K562 (cell line): ENCODE measurements around the gene ACTL10. TPM values are rescaled to one million over a fixed set of nuclear protein-coding genes. Genes with fewer than 3 reads are reported as not detected.

Experiments used
- CCNT2 ChIP-seq: IDR thresholded peaks from 2 replicates; pipeline ENCODE4 v1.6.1; 2011; ENCODE audit warnings: borderline replicate concordance, low read depth, mild to moderate bottlenecking, moderate library complexity, mixed read lengths, low read length; ENCODE audit not compliant: insufficient read length; ENCODE audit errors: extremely low read depth
- FOS ChIP-seq: IDR thresholded peaks from 3 replicates; pipeline ENCODE4 v1.6.1; 2011; ENCODE audit not compliant: insufficient read length; ENCODE audit errors: extremely low read depth
- MCM5 ChIP-seq: fragments of 450-650 bp; IDR thresholded peaks from 2 replicates; pipeline ENCODE4 v1.6.1; 2016; ENCODE audit warnings: low read depth
- PHF8 ChIP-seq: fragments of 200-600 bp; sonication (generic); IDR thresholded peaks from 2 replicates; pipeline ENCODE4 v1.6.1; 2012; ENCODE audit warnings: mixed run types, mild to moderate bottlenecking, inconsistent platforms, low read length, moderate library complexity, borderline replicate concordance
- SIN3B ChIP-seq: fragments of 450-650 bp; IDR thresholded peaks from 2 replicates; pipeline ENCODE4 v1.6.1; 2017; ENCODE audit warnings: low read depth, mild to moderate bottlenecking, moderate library complexity
- TOE1 ChIP-seq, 2 experiments: fragments of 450-650 bp in 1 of 2; sonication (generic) in 1 of 2; formaldehyde crosslinking in 1 of 2; IDR thresholded peaks; 2 replicates each; pipeline versions ENCODE4 v1.7.1 to v1.8.0; 2016 to 2022; ENCODE audit warnings: borderline replicate concordance in 2 of 2, mild to moderate bottlenecking in 2 of 2, antibody characterized with exemption in 1 of 2, inconsistent platforms in 1 of 2, low read depth in 1 of 2, missing genetic modification reagents in 1 of 2, moderate library complexity in 1 of 2
- ZNF586 ChIP-seq: fragments of 450-650 bp; formaldehyde crosslinking; conservative IDR thresholded peaks from 2 replicates; pipeline ENCODE4 v1.4.0; 2020; ENCODE audit warnings: mild to moderate bottlenecking, moderate library complexity
- polyA plus RNA-seq, 8 experiments: library from polyadenylated mRNA; depleted of rRNA in 4 of 8; stranded (reverse) in 5 of 8; unstranded in 3 of 8; fragments of >200 nt; fragmentation: Nextera tagmentation in 2 of 8; fragmentation: Illumina TruSeq in 1 of 8; extraction: Ambion mirVana in 2 of 8; extraction: Trizol in 1 of 8; gene quantifications; 2 replicates each; pipeline versions ENCODE4 v1.2.1 to v1.2.3, GENCODE V29; 2011 to 2014; ENCODE audit warnings: inconsistent platforms in 1 of 8, missing spikeins in 1 of 8
- total RNA-seq, 7 experiments: library from RNA; depleted of rRNA in 6 of 7; stranded (reverse); fragments of >200 nt in 6 of 7; fragmentation: Illumina TruSeq in 2 of 7; extraction: Trizol in 2 of 7; gene quantifications; 2 replicates each; pipeline versions ENCODE4 v1.2.1 to v1.2.3, GENCODE V29; 2011 to 2021; ENCODE audit warnings: low replicate concordance in 1 of 7
- TF ChIP-seq, protein P1 (sequence below): fragments of 450-650 bp; IDR thresholded peaks from 2 replicates; pipeline ENCODE4 v1.6.1; 2016; ENCODE audit warnings: mild to moderate bottlenecking, moderate library complexity
- TF ChIP-seq, protein P2 (sequence below): fragments of 450-650 bp; formaldehyde crosslinking; IDR thresholded peaks from 2 replicates; pipeline ENCODE4 v1.4.0; 2020; ENCODE audit warnings: mild to moderate bottlenecking, mixed read lengths
- TF ChIP-seq, protein P3 (sequence below): fragments of 200-800 bp; sonication (Bioruptor generic); IDR thresholded peaks from 2 replicates; pipeline ENCODE4 v1.6.1; 2017; ENCODE audit warnings: missing genetic modification characterization, missing compliant biosample characterization

Gene ACTL10
- total and polyA plus RNA-seq, 9 of the 15 experiments (the other 6 are each of a cell fraction or from before 2014, with no cell fraction given), result 0.07 to 0.14 TPM; not detected in 7

DNA sequence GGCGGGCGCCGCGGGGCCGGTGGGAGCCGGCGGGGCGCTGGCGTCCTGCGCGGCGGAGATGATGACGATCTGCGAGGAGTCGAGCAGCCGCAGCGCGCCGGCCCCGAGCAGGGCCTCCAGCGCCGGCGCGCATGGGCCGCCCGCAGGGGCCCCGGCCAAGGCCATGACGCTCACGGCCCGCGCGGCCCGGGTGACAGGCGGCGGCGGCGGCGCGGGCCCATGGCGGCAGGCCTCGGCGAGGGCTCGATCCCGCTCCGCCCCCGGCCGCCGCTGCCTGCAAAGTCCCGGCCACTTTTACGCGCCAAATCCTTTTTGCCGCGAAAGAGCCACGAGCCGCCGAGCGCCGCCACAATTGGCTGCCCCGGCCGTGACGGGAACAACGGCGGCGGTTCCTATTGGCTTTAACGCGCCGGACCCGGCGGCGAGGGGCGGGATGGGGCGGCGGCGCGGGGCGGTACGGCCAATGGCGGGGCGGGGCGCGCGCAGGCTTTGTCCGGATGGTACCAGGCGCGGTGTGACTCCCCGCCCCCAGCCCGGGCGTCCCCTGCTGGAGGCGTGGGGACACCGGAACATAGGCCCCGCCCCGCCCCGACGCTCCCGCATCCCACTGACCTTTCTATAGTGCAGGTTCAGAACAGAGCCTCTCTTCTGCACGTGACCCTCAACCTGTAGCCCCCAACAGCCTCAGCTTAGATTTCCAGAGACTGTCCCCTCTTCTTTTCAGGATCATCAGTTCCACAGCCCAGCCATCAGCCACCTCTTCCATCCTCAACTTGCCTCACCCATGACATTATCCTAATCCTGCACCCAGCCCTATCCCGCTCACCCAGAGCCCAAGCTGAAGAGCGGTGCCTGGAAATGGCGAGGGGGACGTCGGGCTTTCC, 19.6 kb downstream of the ACTL10 start, which contains the start of gene E2F1 (continued):
- TF ChIP-seq, protein P1, sequence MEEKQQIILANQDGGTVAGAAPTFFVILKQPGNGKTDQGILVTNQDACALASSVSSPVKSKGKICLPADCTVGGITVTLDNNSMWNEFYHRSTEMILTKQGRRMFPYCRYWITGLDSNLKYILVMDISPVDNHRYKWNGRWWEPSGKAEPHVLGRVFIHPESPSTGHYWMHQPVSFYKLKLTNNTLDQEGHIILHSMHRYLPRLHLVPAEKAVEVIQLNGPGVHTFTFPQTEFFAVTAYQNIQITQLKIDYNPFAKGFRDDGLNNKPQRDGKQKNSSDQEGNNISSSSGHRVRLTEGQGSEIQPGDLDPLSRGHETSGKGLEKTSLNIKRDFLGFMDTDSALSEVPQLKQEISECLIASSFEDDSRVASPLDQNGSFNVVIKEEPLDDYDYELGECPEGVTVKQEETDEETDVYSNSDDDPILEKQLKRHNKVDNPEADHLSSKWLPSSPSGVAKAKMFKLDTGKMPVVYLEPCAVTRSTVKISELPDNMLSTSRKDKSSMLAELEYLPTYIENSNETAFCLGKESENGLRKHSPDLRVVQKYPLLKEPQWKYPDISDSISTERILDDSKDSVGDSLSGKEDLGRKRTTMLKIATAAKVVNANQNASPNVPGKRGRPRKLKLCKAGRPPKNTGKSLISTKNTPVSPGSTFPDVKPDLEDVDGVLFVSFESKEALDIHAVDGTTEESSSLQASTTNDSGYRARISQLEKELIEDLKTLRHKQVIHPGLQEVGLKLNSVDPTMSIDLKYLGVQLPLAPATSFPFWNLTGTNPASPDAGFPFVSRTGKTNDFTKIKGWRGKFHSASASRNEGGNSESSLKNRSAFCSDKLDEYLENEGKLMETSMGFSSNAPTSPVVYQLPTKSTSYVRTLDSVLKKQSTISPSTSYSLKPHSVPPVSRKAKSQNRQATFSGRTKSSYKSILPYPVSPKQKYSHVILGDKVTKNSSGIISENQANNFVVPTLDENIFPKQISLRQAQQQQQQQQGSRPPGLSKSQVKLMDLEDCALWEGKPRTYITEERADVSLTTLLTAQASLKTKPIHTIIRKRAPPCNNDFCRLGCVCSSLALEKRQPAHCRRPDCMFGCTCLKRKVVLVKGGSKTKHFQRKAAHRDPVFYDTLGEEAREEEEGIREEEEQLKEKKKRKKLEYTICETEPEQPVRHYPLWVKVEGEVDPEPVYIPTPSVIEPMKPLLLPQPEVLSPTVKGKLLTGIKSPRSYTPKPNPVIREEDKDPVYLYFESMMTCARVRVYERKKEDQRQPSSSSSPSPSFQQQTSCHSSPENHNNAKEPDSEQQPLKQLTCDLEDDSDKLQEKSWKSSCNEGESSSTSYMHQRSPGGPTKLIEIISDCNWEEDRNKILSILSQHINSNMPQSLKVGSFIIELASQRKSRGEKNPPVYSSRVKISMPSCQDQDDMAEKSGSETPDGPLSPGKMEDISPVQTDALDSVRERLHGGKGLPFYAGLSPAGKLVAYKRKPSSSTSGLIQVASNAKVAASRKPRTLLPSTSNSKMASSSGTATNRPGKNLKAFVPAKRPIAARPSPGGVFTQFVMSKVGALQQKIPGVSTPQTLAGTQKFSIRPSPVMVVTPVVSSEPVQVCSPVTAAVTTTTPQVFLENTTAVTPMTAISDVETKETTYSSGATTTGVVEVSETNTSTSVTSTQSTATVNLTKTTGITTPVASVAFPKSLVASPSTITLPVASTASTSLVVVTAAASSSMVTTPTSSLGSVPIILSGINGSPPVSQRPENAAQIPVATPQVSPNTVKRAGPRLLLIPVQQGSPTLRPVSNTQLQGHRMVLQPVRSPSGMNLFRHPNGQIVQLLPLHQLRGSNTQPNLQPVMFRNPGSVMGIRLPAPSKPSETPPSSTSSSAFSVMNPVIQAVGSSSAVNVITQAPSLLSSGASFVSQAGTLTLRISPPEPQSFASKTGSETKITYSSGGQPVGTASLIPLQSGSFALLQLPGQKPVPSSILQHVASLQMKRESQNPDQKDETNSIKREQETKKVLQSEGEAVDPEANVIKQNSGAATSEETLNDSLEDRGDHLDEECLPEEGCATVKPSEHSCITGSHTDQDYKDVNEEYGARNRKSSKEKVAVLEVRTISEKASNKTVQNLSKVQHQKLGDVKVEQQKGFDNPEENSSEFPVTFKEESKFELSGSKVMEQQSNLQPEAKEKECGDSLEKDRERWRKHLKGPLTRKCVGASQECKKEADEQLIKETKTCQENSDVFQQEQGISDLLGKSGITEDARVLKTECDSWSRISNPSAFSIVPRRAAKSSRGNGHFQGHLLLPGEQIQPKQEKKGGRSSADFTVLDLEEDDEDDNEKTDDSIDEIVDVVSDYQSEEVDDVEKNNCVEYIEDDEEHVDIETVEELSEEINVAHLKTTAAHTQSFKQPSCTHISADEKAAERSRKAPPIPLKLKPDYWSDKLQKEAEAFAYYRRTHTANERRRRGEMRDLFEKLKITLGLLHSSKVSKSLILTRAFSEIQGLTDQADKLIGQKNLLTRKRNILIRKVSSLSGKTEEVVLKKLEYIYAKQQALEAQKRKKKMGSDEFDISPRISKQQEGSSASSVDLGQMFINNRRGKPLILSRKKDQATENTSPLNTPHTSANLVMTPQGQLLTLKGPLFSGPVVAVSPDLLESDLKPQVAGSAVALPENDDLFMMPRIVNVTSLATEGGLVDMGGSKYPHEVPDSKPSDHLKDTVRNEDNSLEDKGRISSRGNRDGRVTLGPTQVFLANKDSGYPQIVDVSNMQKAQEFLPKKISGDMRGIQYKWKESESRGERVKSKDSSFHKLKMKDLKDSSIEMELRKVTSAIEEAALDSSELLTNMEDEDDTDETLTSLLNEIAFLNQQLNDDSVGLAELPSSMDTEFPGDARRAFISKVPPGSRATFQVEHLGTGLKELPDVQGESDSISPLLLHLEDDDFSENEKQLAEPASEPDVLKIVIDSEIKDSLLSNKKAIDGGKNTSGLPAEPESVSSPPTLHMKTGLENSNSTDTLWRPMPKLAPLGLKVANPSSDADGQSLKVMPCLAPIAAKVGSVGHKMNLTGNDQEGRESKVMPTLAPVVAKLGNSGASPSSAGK, result peak; percentile 51
- TF ChIP-seq MCM5, result no peak
- TF ChIP-seq, protein P2, sequence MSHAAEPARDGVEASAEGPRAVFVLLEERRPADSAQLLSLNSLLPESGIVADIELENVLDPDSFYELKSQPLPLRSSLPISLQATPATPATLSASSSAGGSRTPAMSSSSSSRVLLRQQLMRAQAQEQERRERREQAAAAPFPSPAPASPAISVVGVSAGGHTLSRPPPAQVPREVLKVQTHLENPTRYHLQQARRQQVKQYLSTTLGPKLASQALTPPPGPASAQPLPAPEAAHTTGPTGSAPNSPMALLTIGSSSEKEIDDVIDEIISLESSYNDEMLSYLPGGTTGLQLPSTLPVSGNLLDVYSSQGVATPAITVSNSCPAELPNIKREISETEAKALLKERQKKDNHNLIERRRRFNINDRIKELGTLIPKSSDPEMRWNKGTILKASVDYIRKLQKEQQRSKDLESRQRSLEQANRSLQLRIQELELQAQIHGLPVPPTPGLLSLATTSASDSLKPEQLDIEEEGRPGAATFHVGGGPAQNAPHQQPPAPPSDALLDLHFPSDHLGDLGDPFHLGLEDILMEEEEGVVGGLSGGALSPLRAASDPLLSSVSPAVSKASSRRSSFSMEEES (CRISPR knock-in tag), result peak; percentile 41; the same call in 1 of the 2 replicates
- TF ChIP-seq PHF8, result peak; percentile 40; the same call in 1 of the 2 replicates
- TF ChIP-seq, protein P3, sequence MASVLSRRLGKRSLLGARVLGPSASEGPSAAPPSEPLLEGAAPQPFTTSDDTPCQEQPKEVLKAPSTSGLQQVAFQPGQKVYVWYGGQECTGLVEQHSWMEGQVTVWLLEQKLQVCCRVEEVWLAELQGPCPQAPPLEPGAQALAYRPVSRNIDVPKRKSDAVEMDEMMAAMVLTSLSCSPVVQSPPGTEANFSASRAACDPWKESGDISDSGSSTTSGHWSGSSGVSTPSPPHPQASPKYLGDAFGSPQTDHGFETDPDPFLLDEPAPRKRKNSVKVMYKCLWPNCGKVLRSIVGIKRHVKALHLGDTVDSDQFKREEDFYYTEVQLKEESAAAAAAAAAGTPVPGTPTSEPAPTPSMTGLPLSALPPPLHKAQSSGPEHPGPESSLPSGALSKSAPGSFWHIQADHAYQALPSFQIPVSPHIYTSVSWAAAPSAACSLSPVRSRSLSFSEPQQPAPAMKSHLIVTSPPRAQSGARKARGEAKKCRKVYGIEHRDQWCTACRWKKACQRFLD (CRISPR knock-in tag), result no peak
- no peak for TF ChIP-seq ZNF586 (CRISPR knock-in tag)
- TF ChIP-seq SIN3B, result peak; percentile 64
- peak; percentile 75 for TF ChIP-seq FOS
- TF ChIP-seq CCNT2, result peak; percentile 63
- TF ChIP-seq TOE1 (IDR thresholded peaks at IDR 0.05; ENCODE audit: borderline replicate concordance), result peak; percentile 39; the same call in 1 of the 2 replicates
- TF ChIP-seq TOE1 (CRISPR knock-in tag; IDR thresholded peaks at IDR 0.05; ENCODE audit: borderline replicate concordance, low read depth), result no peak
